HS-27A (cell line): ENCODE results near the gene SNRPD3.
"Not testable (repeated sequence)": the region's sequence is repeated elsewhere in the genome, so short reads cannot be mapped to it uniquely, and the experiment has no call there.

Experiments
- DNase-seq: peaks from one replicate; pipeline ENCODE4 v3.0.0-alpha.2; 2012; ENCODE audit warnings: low read depth, missing footprints

Gene SNRPD3

GRCh38 chr22:24592058-24592850 lies 36.5 kb downstream of the SNRPD3 start:
- no peak for DNase-seq

GRCh38 chr22:24592851-24593558 lies 37.2 kb downstream of the SNRPD3 start, which contains the start of gene LRRC75B:
Gene LRRC75B, minus strand, starts transcription at chr22:24593073. Its CDS starts 34 bp downstream, at chr22:24593039.
- no peak for DNase-seq

- not testable (repeated sequence) for DNase-seq
Measured at GRCh38 chr22:24593559-24593835, 37.7 kb downstream of the SNRPD3 start.

GRCh38 chr22:24593836-24594568 lies 38.2 kb downstream of the SNRPD3 start:
- no peak for DNase-seq

- DNase-seq, result no peak
Measured at GRCh38 chr22:24594569-24595120, 38.8 kb downstream of the SNRPD3 start.

- DNase-seq, result no peak
Measured at GRCh38 chr22:24595228-24595627, 39.4 kb downstream of the SNRPD3 start.

GRCh38 chr22:24595863-24596262 lies 40.1 kb downstream of the SNRPD3 start:
- DNase-seq, result no peak

- DNase-seq, result not testable (repeated sequence)
Measured at GRCh38 chr22:24597076-24597475, 41.3 kb downstream of the SNRPD3 start.

- no peak for DNase-seq
Measured at GRCh38 chr22:24599514-24599913, 43.7 kb downstream of the SNRPD3 start.

- not testable (repeated sequence) for DNase-seq
Measured at GRCh38 chr22:24599958-24600715, 44.3 kb downstream of the SNRPD3 start.

GRCh38 chr22:24601217-24602104 lies 45.7 kb downstream of the SNRPD3 start:
- DNase-seq, result no peak

GRCh38 chr22:24602105-24602749 lies 46.4 kb downstream of the SNRPD3 start:
- DNase-seq, result not testable (repeated sequence)

- not testable (repeated sequence) for DNase-seq
Measured at GRCh38 chr22:24602847-24603769, 47.3 kb downstream of the SNRPD3 start, which contains the start of gene GGT1. Gene GGT1, plus strand, starts transcription at chr22:24603193. Its CDS starts 7,889 bp downstream, at chr22:24611082.

- DNase-seq, result not testable (repeated sequence)
Measured at GRCh38 chr22:24603770-24604629, 48.2 kb downstream of the SNRPD3 start.

- not testable (repeated sequence) for DNase-seq
Measured at GRCh38 chr22:24606340-24606739, 50.5 kb downstream of the SNRPD3 start.

GRCh38 chr22:24607429-24607983 lies 51.7 kb downstream of the SNRPD3 start:
- DNase-seq, result not testable (repeated sequence)

- not testable (repeated sequence) for DNase-seq
Measured at GRCh38 chr22:24608327-24608726, 52.5 kb downstream of the SNRPD3 start.
